ENCODE data around the gene CBLN2.

The CBLN2 gene

DNA sequence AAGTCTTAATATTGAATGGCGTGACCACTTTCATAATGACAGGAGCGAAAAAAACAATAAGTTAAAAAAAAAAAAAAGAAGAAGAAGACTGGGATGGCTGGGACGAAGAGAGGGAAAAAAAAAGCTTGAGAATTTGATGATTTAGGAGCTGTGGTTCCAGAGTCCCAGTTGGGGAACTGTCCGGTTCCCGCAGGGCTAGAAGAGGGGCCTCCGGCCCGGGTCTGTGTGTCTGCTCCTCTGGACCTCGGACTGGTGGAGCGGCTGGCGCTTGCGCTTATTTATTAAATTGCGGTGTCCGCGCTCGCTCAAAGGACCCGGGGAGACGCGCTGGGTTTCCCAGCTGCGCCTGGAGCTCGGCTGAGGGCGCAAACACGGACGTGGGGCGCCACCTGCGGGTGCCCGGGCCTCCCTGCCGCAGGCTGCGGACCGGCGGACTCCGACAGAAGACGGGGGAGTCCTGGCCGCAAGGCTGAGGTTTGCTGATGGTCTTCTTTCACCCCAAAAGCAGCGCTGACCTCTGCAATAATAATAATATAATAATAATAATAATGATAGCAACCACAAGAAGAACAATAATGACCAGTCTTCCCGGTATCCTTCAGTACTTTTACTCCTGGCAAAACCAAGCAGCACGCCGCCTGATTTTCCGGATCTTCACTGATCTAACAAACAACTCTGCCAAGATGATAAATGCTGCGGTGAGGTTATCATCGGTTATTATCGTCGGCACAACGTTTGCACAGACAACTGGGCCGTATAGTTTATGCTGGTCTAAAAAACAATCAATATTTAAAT is at the start of gene CBLN2:
Gene CBLN2, minus strand, starts transcription at position 251 of the 795 bp plus-strand sequence. CDS start 2,182 bp downstream, outside the sequence.
- no peak for DNase-seq

- DNase-seq: no peak
Measured at GRCh38 chr18:72588360-72588759, 44.2 kb upstream of the CBLN2 start.

DNA sequence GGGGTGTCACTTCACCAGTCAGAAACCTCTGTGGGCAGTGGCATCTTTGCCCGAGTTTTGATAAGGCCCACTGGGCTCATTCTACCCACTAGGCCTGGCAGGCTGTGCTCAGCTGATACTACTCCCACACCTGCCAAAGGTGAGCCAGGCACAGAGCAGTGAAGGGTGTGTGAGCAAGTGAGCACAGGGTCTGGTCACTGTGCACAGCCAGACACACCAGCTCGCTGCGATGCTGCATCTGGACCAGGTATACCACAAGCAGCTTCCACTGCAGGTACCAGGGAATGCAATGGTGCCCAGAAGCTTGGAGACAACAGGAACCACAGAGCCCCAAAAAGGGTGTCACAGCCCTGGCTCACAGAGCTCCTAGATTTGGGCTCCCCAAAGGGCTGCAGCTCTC is 40.6 kb upstream of the CBLN2 start:
- DNase-seq: no peak

- no peak for DNase-seq
Measured at GRCh38 chr18:72581976-72582375, 37.8 kb upstream of the CBLN2 start.

DNA sequence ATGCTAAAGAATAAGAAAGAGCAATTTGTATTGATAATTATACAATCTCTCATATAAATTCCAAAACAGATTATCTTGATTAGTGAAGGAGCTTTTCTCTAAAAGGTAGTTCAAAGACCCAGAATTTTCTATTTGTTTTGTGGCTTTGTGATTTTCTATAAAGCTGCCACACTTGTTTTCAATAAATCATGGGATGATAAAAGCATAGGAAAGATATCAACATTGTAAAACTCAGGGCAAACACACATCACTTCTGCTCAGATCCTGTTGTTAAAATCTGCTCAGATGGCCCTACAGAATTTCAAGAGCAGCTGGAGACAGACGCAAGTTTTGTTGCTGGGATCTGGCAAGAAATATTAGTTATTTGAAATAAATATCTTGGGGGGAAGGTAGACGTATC is 28.8 kb upstream of the CBLN2 start:
- no peak for DNase-seq

GRCh38 chr18:72566290-72566689 is 22.1 kb upstream of the CBLN2 start:
- DNase-seq: no peak

GRCh38 chr18:72555968-72556367 is 11.8 kb upstream of the CBLN2 start:
- no peak for DNase-seq

GRCh38 chr18:72555101-72555500 is 11.0 kb upstream of the CBLN2 start:
- DNase-seq: no peak

- DNase-seq: no peak
Measured at GRCh38 chr18:72543357-72544055, 636 bp downstream of the CBLN2 start.

DNA sequence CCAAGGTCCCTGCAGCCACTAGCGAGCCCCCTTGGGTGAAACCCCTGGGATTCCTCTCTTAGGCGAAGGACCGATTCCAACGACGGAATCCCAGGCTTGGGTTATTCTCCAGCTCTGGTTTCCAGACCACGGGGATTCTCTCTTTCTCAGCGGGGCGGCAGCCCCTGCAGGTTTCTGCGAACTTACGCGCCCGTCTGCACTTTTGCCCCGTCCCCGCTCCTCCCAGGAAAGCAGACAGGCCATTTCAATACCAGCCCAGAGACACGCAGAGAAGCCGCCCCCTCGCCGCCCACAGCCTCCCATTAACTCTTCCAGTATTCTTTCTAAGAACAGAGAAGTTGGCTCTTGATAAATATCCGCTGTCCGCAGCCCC is 1.2 kb downstream of the CBLN2 start:
- DNase-seq: no peak

GRCh38 chr18:72542342-72542741 is 1.8 kb downstream of the CBLN2 start:
- DNase-seq: no peak

DNA sequence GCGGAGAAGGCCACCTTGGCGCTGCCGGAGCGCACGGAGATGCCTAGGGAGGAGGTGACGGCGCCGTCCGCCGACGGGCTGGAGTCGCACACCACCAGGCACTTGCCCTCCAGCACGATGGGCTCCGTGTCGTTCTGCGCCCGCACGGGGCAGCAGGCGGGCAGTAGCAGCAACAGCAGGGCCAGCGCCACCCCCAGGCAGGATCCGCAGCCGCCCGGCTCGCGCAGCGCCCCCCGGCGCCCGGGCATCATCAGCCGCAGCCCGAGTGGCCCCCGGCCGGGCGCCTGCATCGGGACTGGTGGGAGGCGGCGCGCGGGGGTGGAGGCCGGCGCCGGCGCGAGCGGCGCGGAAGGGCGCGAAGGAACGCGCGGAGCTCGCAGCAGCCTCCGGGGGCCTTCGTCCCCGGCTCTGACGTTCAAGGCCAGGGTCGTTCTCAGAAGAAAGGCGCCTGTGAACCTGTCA is 2.2 kb downstream of the CBLN2 start:
- DNase-seq: no peak

DNA sequence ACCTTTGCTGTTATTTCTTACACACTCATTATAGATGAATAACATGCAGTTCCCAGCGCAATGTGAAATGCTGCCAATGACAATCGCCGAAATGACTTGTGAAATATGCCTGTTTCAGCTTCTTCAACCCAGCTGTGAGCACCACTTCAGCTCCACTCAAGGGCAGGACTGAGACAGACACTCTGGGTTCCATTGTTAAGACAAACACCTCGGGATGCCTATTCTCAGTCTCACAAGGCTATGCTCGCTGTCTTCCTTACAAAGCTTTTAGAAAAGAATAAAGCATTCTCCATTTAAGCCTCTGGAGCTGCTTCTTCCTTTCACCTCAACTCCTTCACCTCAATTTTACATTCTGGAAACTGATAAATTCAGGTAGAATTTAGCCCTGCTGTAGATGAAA is 4.2 kb downstream of the CBLN2 start:
- DNase-seq: no peak

- no peak for DNase-seq
Measured at GRCh38 chr18:72530622-72531021, 13.5 kb downstream of the CBLN2 start.

DNA sequence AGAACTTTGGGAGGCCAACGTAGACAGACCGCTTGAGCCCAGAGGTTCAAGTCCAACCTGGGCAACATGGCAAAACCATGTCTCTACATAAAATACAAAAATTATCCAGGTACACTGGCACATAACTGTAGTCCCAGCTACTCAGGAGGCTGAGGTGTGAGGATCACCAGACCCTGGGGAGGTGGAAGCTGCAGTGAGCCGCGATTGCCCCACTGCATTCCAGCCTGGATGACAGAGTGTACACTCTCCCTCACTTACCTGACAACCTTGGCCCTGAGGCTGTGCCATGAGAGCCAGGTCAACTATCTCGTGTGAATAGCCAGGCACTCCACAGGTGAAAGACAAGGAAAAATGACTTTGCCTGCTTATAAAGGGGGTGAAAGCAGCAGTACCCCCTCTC is 39.3 kb downstream of the CBLN2 start:
- DNase-seq: no peak

DNA sequence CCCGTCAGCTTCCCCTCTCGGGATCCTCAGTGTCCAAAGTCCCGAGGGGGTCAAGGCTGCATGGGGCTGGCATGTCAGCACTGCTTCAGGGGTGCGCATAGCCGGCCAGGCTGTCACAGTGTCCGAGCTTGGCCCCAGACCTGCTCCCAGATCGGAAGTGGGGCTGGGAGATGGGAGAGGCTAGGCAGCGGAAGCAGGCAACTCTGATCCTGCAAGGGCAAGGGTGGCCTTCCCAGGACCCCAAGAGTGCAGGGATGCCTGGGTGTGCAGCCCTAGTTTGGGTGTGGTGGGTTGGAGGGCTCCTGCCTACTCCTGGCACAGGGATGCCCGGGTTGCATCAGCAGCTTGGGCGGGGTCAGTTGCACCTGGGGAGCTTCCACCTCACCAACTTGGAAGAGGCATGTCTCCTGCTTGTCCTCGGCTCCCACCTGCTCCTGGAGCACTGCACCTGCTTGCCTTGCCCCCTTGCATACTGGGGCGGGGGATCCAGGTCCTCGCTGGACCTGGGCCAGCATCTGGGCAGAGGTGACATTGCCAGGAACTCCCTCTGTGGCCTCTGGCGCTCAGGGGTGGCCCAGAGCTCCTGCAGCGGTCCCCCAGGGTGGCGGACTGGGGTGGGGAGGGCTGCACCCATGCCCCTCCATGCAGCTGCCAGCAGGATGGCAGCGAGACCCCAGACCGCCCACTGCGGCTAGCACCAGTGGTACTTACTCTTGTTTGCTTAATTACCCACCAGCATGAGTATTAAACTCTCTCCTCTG is 41.3 kb downstream of the CBLN2 start:
- no peak for DNase-seq

- DNase-seq: no peak
Measured at GRCh38 chr18:72492497-72492896, 51.6 kb downstream of the CBLN2 start.
